Cardiac fibroblast (primary cell): ENCODE data around the gene C6orf15.

Experiments used
- DNase-seq, 2 donors: peaks; one replicate each; pipeline versions ENCODE4 v3.0.0 to v3.0.0-alpha.2; 2010; ENCODE audit warnings: low read depth in 2 of 2
- H3K4me3 ChIP-seq, 2 donors: replicated peaks in 1 of 2; 1 replicate in 1 of 2; 2 replicates in 1 of 2; pipeline ENCODE4 v1.5.1; 2011; ENCODE audit warnings: low read depth in 2 of 2, low read length in 2 of 2, mild to moderate bottlenecking in 2 of 2, moderate library complexity in 1 of 2
- CTCF ChIP-seq: IDR thresholded peaks from one replicate; pipeline ENCODE4 v1.5.1; 2011; ENCODE audit warnings: low read depth, mild to moderate bottlenecking, low read length, inconsistent platforms

C6orf15 gene

GRCh38 chr6:31112478-31112877, at the start of gene C6orf15:
TSS of gene C6orf15 (minus strand) at chr6:31112575. CDS start at chr6:31112555, 20 bp downstream.
- DNase-seq, result no peak
- TF ChIP-seq CTCF, result no peak
- H3K4me3 ChIP-seq, result no peak within 1 kb of the TSS

- no peak for TF ChIP-seq CTCF
- no peak for DNase-seq
- H3K4me3 ChIP-seq, result no peak overlapping the region
Observed at GRCh38 chr6:31161216-31162126, 49.1 kb upstream of the C6orf15 start.

DNA sequence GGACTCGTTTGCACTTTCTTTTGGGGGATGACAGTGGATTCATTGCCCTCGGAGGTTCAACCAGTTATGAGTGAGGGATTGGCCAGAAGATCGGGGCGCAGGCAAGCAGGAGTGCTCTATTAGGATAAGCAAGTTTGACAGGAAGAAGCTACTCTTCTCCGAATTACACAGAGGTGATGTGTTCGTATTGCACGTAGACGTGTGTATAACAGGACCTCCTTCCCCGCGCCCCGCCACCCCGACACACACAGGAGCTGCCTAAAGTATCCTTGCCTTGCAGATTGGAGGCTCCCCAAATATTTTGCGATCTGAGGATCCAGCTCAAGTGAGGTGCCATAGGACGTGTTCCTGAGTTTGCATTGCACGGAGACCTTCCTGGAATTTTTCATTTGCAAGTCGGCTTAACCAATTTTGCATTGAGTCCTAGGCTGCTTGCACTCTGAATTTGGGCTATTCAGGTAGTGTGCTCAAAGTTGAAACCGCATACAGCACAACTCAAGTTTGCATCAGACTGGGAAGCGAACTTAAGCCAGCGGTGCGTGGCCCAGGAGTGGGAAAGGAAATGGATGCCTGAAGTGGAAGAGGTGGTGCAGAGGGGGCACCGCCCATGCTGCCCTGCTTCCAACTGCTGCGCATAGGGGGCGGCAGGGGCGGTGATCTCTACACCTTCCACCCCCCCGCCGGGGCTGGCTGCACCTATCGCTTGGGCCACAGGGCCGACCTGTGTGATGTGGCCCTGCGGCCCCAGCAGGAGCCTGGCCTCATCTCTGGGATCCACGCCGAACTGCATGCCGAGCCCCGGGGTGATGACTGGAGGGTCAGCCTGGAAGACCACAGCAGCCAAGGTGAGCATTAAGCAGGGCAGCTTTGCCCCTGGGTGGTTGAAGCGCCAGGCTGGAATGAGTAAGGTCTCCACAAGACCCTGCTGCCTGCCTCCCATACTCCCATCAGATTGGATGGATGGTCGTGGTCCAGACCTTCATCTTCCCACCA, 46.8 kb upstream of the C6orf15 start:
- TF ChIP-seq CTCF, result peak; percentile 6
- H3K4me3 ChIP-seq, result peak overlapping the region; percentile 74 to 89
- peak; percentile 17 to 36 for DNase-seq

- no peak for TF ChIP-seq CTCF
- peak within 1 kb of the TSS; percentile 74 to 89 for H3K4me3 ChIP-seq
- DNase-seq, result peak; percentile 100
Observed at GRCh38 chr6:31158140-31158862, 45.9 kb upstream of the C6orf15 start, which contains the start of gene TCF19. TSS of gene TCF19 (plus strand) at chr6:31158589. CDS start at chr6:31159470, 881 bp downstream.

- no peak for TF ChIP-seq CTCF
- H3K4me3 ChIP-seq, result peak within 1 kb of the TSS; percentile 74 to 89
- DNase-seq, result peak in 1 of 2 donors; percentile 4
Observed at GRCh38 chr6:31157513-31158139, 45.3 kb upstream of the C6orf15 start, which contains the start of gene CCHCR1. TSS of gene CCHCR1 (minus strand) at chr6:31157802. CDS start at chr6:31157600, 202 bp downstream.
